Fibroblast of skin of right biceps (primary cell): ENCODE data around the gene HOXD8.

ENCODE experiments used
- DNase-seq: peaks from one replicate; pipeline ENCODE4 v3.0.0-alpha.2; 2013

HOXD8 gene

GRCh38 chr2:176103742-176104315, 25.7 kb upstream of the HOXD8 start:
- no peak for DNase-seq

- peak; percentile 85 for DNase-seq
Observed at GRCh38 chr2:176104316-176105077, 25.0 kb upstream of the HOXD8 start.

- DNase-seq: no peak
Observed at GRCh38 chr2:176105078-176105729, 24.3 kb upstream of the HOXD8 start.

- DNase-seq: no peak
Observed at GRCh38 chr2:176105730-176106580, 23.6 kb upstream of the HOXD8 start.

GRCh38 chr2:176106581-176107539, 22.6 kb upstream of the HOXD8 start, which contains the start of gene HOXD11:
Gene HOXD11, plus strand, starts transcription at chr2:176107280. Its CDS starts 76 bp downstream, at chr2:176107356.
- DNase-seq: peak; percentile 75

GRCh38 chr2:176107731-176108181, 21.7 kb upstream of the HOXD8 start:
- DNase-seq: no peak

- DNase-seq: no peak
Observed at GRCh38 chr2:176109192-176109901, 20.2 kb upstream of the HOXD8 start.

GRCh38 chr2:176109946-176110345, 19.6 kb upstream of the HOXD8 start:
- no peak for DNase-seq

- no peak for DNase-seq
Observed at GRCh38 chr2:176110415-176111308, 18.8 kb upstream of the HOXD8 start.

- DNase-seq: peak; percentile 56
Observed at GRCh38 chr2:176111309-176111663, 18.2 kb upstream of the HOXD8 start.

- no peak for DNase-seq
Observed at GRCh38 chr2:176111846-176112374, 17.6 kb upstream of the HOXD8 start.

GRCh38 chr2:176112375-176113302, 16.9 kb upstream of the HOXD8 start:
- DNase-seq: no peak

GRCh38 chr2:176114120-176114929, 15.2 kb upstream of the HOXD8 start:
- DNase-seq: no peak

- DNase-seq: no peak
Observed at GRCh38 chr2:176114930-176115625, 14.4 kb upstream of the HOXD8 start.

GRCh38 chr2:176115883-176116813, 13.4 kb upstream of the HOXD8 start, which contains the start of gene HOXD10:
Gene HOXD10, plus strand, starts transcription at chr2:176116778. Its CDS starts 56 bp downstream, at chr2:176116834.
- DNase-seq: peak; percentile 83
